Caco-2 (cell line): ENCODE data around the gene UFSP2. TPM values are rescaled to one million over a fixed set of nuclear protein-coding genes. Genes with fewer than 3 reads are reported as not detected.

Source experiments
- BruUV-seq: library from RNA; stranded (reverse); fragments of 400-500 nt; replicated peaks from 2 replicates; lab custom pipeline; 2021; lab: Mats Ljungman, UMichigan
- CTCF ChIA-PET: fragments of 300-600 bp; sonication (Branson Sonifier 250); formaldehyde crosslinking; loops from one replicate; lab custom pipeline; 2022; ENCODE audit warnings: antibody characterized with exemption; lab: Charles Lee
- POLR2A ChIA-PET: fragments of 300-600 bp; sonication (Branson Sonifier 250); formaldehyde crosslinking; loops from one replicate; lab custom pipeline; 2022; ENCODE audit warnings: antibody characterized with exemption; lab: Charles Lee
- DNase-seq, 2 experiments: peaks; one replicate each; pipeline versions ENCODE4 v3.0.0 to v3.0.0-alpha.2; 2020 to 2022
- H3K27me3 ChIP-seq: replicated peaks from 2 replicates; pipeline ENCODE4 v1.6.0; 2011; ENCODE audit warnings: low read length; ENCODE audit not compliant: control insufficient read depth, insufficient read depth
- H3K36me3 ChIP-seq: 2 replicates; pipeline ENCODE4 v1.5.1; 2011; ENCODE audit warnings: low read length; ENCODE audit not compliant: control insufficient read depth, insufficient read depth
- H3K4me1 ChIP-seq: fragments of 250-450 bp; sonication (Bioruptor Pico); 2 replicates; pipeline ENCODE4 v1.5.1; 2020; ENCODE audit warnings: mild to moderate bottlenecking
- H3K4me3 ChIP-seq: 2 replicates; pipeline ENCODE4 v1.5.1; 2011; ENCODE audit warnings: low read depth, mild to moderate bottlenecking, control low read depth, low read length
- H3K9me3 ChIP-seq: fragments of 250-450 bp; sonication (Bioruptor Pico); 2 replicates; pipeline ENCODE4 v1.5.1; 2020; ENCODE audit warnings: mild to moderate bottlenecking, moderate library complexity
- H3K27ac Mint-ChIP-seq: one replicate; pipeline ENCODE4 v1.8.0; 2022; ENCODE audit warnings: mixed read lengths; ENCODE audit not compliant: unreplicated experiment
- H3K27me3 Mint-ChIP-seq: one replicate; pipeline ENCODE4 v1.8.0; 2022; ENCODE audit warnings: mixed read lengths; ENCODE audit not compliant: insufficient read depth, unreplicated experiment
- H3K36me3 Mint-ChIP-seq: one replicate; pipeline ENCODE4 v1.8.0; 2022; ENCODE audit warnings: mild to moderate bottlenecking, mixed read lengths; ENCODE audit not compliant: insufficient read depth, unreplicated experiment
- H3K4me1 Mint-ChIP-seq: one replicate; pipeline ENCODE4 v1.8.0; 2022; ENCODE audit warnings: low read depth, mixed read lengths; ENCODE audit not compliant: unreplicated experiment
- H3K4me3 Mint-ChIP-seq: one replicate; pipeline ENCODE4 v1.8.0; 2022; ENCODE audit warnings: mild to moderate bottlenecking, moderate library complexity, mixed read lengths; ENCODE audit not compliant: unreplicated experiment
- H3K9me3 Mint-ChIP-seq: one replicate; pipeline ENCODE4 v1.8.0; 2022; ENCODE audit warnings: mixed read lengths; ENCODE audit not compliant: unreplicated experiment
- intact Hi-C: fragments of 100-400 bp; cut with micrococcal nuclease; formaldehyde crosslinking; loops from one replicate; pipeline ENCODE4 v1.10.0; 2022; ENCODE audit not compliant: unreplicated experiment
- total RNA-seq: library from RNA; stranded (reverse); gene quantifications from 2 replicates; pipeline ENCODE4 v1.2.3, GENCODE V29; 2022
- TF ChIP-seq, protein P1 (sequence below), 2 experiments: fragments of 200-600 bp in 1 of 2; IDR thresholded peaks; 1 replicate in 1 of 2; 2 replicates in 1 of 2; pipeline versions ENCODE4 v1.5.1 to v1.8.0; 2011 to 2022; ENCODE audit warnings: antibody characterized with exemption in 1 of 2, control low read depth in 1 of 2, inconsistent platforms in 1 of 2, low read depth in 1 of 2, low read length in 1 of 2, mild to moderate bottlenecking in 1 of 2, moderate library complexity in 1 of 2; ENCODE audit not compliant: insufficient read depth in 1 of 2, severe bottlenecking in 1 of 2, unreplicated experiment in 1 of 2

UFSP2 gene
- total RNA-seq, 1 experiment from 2014 or later, result 17.4 TPM

DNA sequence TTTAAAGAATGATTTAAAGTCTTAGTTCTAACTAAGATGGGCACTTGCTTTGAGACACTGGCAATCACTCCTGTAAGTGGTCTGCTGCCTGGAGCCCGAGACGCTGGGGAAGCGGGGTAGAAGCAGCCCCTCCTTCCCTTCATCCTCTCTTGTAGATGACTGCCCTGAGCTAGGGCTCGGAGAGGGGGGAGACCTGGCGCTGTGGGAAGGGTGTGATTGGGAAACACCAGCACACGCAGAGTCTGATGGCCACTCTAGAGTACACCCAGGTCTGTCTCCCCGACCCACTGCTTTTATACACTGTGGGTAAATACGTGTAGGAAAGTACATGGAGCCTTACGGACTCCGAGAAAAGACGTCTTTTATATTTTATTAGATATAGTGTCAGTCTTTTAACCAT, 54.1 kb downstream of the UFSP2 start:
- no peaks in the 10 kb centered on the region for H3K9me3 ChIP-seq
- TF ChIP-seq, protein P1, sequence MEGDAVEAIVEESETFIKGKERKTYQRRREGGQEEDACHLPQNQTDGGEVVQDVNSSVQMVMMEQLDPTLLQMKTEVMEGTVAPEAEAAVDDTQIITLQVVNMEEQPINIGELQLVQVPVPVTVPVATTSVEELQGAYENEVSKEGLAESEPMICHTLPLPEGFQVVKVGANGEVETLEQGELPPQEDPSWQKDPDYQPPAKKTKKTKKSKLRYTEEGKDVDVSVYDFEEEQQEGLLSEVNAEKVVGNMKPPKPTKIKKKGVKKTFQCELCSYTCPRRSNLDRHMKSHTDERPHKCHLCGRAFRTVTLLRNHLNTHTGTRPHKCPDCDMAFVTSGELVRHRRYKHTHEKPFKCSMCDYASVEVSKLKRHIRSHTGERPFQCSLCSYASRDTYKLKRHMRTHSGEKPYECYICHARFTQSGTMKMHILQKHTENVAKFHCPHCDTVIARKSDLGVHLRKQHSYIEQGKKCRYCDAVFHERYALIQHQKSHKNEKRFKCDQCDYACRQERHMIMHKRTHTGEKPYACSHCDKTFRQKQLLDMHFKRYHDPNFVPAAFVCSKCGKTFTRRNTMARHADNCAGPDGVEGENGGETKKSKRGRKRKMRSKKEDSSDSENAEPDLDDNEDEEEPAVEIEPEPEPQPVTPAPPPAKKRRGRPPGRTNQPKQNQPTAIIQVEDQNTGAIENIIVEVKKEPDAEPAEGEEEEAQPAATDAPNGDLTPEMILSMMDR (IDR thresholded peaks at IDR 0.05; ENCODE audit: insufficient read depth in 1 of 2, low read depth in 1 of 2, low read length in 1 of 2, severe bottlenecking in 1 of 2, unreplicated experiment in 1 of 2), result no peak
- H3K4me1 ChIP-seq, result no peaks in the 10 kb centered on the region
- intact Hi-C loops, result no loop called here
- BruUV-seq, result no TSS peak
- Mint-ChIP-seq H3K36me3 (no peaks in the 10 kb centered on the region), H3K27ac (no peak overlapping the region), H3K4me3 (no peak overlapping the region), H3K9me3 (no peaks in the 10 kb centered on the region), H3K4me1 (no peaks in the 10 kb centered on the region), H3K27me3 (no peaks in the 10 kb centered on the region)
- DNase-seq, result no peak
- no peaks in the 10 kb centered on the region for H3K27me3 ChIP-seq
- no peaks in the 10 kb centered on the region for H3K36me3 ChIP-seq
- ChIA-PET CTCF (no interaction called here), POLR2A (no interaction called here)
- no peak overlapping the region for H3K4me3 ChIP-seq

DNA sequence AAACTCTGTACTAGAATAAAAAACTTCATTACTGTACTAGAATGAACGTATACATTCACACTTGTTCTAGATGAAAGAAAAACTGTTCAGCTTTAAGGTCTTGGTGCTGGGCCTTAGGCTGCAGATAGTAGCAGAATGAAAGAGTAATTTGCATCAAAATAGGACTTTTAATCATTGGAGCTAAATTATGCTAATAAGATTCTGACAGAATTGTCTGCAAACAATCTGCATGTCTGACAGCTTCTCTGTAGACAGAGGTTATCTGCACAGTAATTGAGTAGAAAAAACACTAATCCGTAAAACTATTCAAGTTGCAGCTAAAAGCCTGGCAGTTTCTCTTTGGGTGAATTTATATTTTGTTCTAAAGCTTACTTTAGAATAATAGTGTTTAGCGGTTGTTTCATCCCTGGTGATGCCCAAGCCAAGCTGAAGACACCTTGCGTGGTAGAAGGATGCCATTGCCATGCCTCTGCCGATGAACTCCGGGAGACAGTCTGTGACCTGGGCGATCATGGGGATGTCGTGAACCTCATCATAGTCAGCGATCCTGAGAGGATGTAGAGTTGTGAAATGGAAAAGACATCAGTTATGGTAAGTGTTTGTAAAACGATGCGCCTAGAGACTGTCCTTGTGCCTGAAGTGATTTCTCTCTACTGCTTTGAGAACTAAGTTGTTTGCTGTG, 55.4 kb downstream of the UFSP2 start:
- Mint-ChIP-seq H3K27me3 (no peaks in the 10 kb centered on the region), H3K9me3 (no peaks in the 10 kb centered on the region), H3K36me3 (no peaks in the 10 kb centered on the region), H3K4me3 (no peak overlapping the region), H3K4me1 (no peaks in the 10 kb centered on the region), H3K27ac (no peak overlapping the region)
- POLR2A ChIA-PET, result interaction anchor here (0.6 kb wide), 1 partner anchor 74 kb away, joined by 3 read pairs; no protein-coding TSS in a partner anchor
- DNase-seq, result no peak
- TF ChIP-seq, protein P1 (IDR thresholded peaks at IDR 0.05; ENCODE audit: insufficient read depth in 1 of 2, low read depth in 1 of 2, low read length in 1 of 2, severe bottlenecking in 1 of 2, unreplicated experiment in 1 of 2), result no peak
- H3K36me3 ChIP-seq, result no peaks in the 10 kb centered on the region
- H3K4me1 ChIP-seq, result no peaks in the 10 kb centered on the region
- H3K27me3 ChIP-seq, result no peaks in the 10 kb centered on the region
- CTCF ChIA-PET, result no interaction called here
- intact Hi-C loops, result no loop called here
- no peak overlapping the region for H3K4me3 ChIP-seq
- H3K9me3 ChIP-seq, result no peaks in the 10 kb centered on the region
- no TSS peak for BruUV-seq

DNA sequence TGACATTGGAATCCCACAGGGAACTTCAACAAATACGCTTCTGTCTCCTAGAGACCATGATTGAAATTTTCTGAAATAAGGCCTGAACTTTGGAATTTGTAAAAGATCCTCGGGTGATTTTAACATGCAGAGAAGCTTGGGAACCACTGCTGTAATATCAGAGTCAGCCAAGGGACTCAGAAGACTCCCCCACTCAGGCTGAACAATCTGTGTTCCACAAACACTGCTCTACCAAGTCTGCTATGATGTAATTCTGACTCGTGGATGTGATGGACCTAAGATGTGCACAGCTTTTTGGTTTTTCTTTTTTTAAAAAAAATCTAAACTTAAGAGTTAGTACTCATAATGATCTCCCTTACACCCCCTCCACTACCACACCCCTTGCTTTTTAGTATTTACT, 56.0 kb downstream of the UFSP2 start:
- H3K27ac Mint-ChIP-seq, result no peak overlapping the region
- H3K36me3 ChIP-seq, result no peaks in the 10 kb centered on the region
- no TSS peak for BruUV-seq

More for the DNA sequence above, 56.0 kb downstream of the UFSP2 start:
- Mint-ChIP-seq H3K4me1 (no peaks in the 10 kb centered on the region), H3K27me3 (no peaks in the 10 kb centered on the region), H3K36me3 (no peaks in the 10 kb centered on the region), H3K9me3 (no peaks in the 10 kb centered on the region), H3K4me3 (no peak overlapping the region)
- DNase-seq, result no peak
- no peak overlapping the region for H3K4me3 ChIP-seq
- TF ChIP-seq, protein P1 (IDR thresholded peaks at IDR 0.05; ENCODE audit: insufficient read depth in 1 of 2, low read depth in 1 of 2, low read length in 1 of 2, severe bottlenecking in 1 of 2, unreplicated experiment in 1 of 2), result no peak
- H3K9me3 ChIP-seq, result no peaks in the 10 kb centered on the region
- H3K27me3 ChIP-seq, result no peaks in the 10 kb centered on the region
- no peaks in the 10 kb centered on the region for H3K4me1 ChIP-seq
- POLR2A ChIA-PET, result no interaction called here
- CTCF ChIA-PET, result no interaction called here
- intact Hi-C loops, result no loop called here
